Subcutaneous adipose tissue (tissue), 4 donors: Measurements from ENCODE around the gene URB2. TPM values are rescaled to one million over a fixed set of nuclear protein-coding genes. Genes with fewer than 3 reads are reported as not detected.

Experiments used
- CTCF ChIP-seq: fragments of 450-650 bp; IDR thresholded peaks from one replicate; pipeline ENCODE4 v1.5.1; 2016; ENCODE audit warnings: low read depth, mild to moderate bottlenecking, control low read depth, antibody characterized with exemption, moderate library complexity
- total RNA-seq, 4 donors: library from RNA; depleted of rRNA; stranded (reverse); fragments of >200 nt; gene quantifications; one replicate each; pipeline ENCODE4 v1.1.0, GENCODE V29; 2016

Gene URB2
- total RNA-seq, 4 donors from 2014 or later = 5.8 to 13.7 (median 9.5) TPM

DNA sequence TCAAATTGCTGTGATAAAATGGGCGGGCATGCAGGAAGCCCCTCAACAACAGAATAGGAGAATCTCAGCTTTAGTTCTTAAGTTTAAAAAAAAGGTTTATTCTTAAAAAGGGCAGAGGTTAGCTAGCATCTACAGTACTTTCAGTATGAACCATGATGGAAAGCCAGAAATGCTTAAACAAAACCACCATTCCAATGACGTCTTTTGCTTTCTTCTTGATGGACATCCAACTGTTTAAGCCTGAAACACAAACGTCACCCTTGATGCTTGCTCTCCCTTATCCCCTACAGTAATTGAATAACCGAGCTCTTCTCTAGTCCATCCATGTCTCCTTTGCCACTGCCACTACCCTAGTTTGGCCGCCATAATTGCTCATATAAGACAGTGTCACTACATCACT lies 25.8 kb upstream of the URB2 start:
- no peak for TF ChIP-seq CTCF

GRCh38 chr1:229603371-229604005 lies 22.6 kb upstream of the URB2 start:
- no peak for TF ChIP-seq CTCF

DNA sequence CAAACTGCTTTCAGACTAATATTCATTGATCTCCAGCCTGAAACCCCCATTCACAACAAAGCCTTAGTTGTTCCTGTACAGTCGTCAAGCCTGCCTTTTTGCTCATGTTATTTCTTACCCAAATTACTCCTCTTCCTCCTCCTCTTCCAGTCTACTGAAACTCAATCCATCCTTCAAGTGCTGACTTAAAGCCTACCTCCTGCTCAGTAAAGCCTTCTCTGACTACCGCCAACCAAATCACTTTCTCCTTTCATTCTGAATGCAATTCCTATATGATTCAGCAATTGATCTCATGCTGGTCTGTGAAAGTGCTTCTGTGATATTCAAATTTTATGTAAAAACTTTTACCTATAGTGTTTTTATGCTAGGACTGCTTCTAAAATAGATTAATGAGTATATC lies 18.7 kb upstream of the URB2 start:
- TF ChIP-seq CTCF = no peak

GRCh38 chr1:229608590-229608989 lies 17.5 kb upstream of the URB2 start:
- no peak for TF ChIP-seq CTCF

DNA sequence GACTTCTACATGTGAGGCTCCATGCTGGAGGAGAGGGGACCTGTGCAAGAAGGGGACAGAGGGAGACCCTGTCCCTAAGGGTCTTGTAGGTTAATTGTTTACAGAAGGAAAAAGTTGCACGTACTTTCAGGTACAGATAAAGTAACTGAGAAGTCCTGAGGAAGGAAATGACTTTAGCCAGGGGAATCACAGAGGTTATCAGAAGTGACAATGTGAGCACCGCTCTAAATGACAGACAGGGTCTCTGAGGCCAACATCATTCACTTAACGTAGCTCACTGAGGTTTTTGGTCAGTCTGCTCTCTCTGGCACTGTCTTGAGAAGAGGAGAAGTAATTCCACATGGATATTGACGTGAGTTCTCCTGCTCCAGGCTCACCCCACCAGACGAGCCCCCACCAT lies 12.1 kb upstream of the URB2 start:
- TF ChIP-seq CTCF = no peak

DNA sequence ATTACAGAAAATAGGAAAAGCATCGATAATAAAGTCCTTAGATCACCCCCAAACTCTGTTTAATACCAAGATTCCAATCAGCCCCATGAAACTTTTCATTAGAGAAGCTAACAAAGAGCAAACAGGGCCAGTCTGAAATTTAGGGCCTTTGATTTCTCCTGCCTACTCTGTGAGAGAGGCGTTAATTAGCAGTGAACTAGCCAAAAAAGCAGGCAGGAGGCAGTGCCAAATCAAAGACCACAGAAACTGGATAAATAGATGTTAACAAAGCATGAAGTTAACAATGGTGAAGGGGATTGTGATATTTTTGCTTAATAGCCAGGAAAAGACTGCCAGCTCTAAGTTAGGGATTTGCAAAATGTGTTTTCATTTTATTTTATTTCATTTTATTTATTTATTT lies 11.3 kb upstream of the URB2 start:
- TF ChIP-seq CTCF = no peak

- TF ChIP-seq CTCF = no peak
Observed at GRCh38 chr1:229617351-229618100, 8.5 kb upstream of the URB2 start.
